Heart left ventricle (tissue), 13 donors: ENCODE results near the gene IL1RAPL1.

Source experiments
- POLR2A ChIP-seq, 2 donors: fragments of 450-650 bp; IDR thresholded peaks; one replicate each; pipeline ENCODE4 v1.6.1; 2017; ENCODE audit warnings: antibody characterized with exemption in 2 of 2, mild to moderate bottlenecking in 2 of 2, moderate library complexity in 2 of 2
- TF ChIP-seq, protein P1 (sequence below), 12 donors: fragments of 200-600 bp; sonication (generic) in 4 of 12; IDR thresholded peaks; one replicate each; pipeline versions ENCODE4 v1.5.0 to v1.8.0; 2018 to 2022; ENCODE audit warnings: antibody characterized with exemption in 12 of 12, mild to moderate bottlenecking in 5 of 12
- donor health status: ischemic (EF 13 %, LVEDD 7.1; RV severe dilation, severe dysfunction).
- donor health status: DM: no; HTN: yes; CAD: no.
- donor health status: DM: no; HTN: no; CAD: no.
- donor health status: ischemic (EF 25% LVEDD 6.9; RV normal size, moderate dysfunction).
- donor health status: ischemic (EF 25% LVEDD 5.7; RV mildly dilated, moderate dysfunction).
- donor health status: ischemic (EF 35%, LVEDD 5.7; RV mildly dilated, moderate dysfunction).
- donor health status: nonischemic (EF 11% LVEDD 7.7; RV severe dilation, severe dysfunction).
- donor health status: DM: yes; HTN: yes; CAD: no.
- donor health status: PGD.
- donor health status: ischemic (EF 29% LVEDD 5.4; RV normal size, mild dysfunction).
- donor health status: nonischemic (EF 23%, LVEDD 6.1; RV moderate dilation, normal function).

DNA sequence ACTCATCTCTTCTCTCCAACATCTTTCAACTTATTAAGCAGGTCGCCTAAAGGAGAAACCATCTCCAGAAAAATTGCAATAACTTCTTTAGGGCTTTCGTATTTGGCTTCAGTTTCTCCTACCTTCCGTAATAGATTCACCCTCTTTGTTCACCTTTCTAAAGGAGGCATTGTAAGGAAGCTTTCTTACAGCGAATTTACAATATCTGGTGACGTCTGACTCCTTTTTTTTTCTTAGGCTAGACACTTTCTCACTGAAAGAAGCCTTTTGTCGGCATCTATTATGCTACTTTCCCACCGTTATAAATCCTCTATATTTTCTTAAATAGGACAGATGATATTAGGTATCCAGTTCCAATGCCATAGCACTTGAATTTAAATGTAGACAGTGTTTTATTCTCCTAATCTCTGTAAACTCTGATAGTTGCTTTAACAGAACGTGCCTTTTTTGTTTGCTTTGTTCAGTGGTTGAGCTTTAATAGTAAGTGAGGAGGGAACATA is 302.4 kb downstream of the IL1RAPL1 start:
- TF ChIP-seq, protein P1, sequence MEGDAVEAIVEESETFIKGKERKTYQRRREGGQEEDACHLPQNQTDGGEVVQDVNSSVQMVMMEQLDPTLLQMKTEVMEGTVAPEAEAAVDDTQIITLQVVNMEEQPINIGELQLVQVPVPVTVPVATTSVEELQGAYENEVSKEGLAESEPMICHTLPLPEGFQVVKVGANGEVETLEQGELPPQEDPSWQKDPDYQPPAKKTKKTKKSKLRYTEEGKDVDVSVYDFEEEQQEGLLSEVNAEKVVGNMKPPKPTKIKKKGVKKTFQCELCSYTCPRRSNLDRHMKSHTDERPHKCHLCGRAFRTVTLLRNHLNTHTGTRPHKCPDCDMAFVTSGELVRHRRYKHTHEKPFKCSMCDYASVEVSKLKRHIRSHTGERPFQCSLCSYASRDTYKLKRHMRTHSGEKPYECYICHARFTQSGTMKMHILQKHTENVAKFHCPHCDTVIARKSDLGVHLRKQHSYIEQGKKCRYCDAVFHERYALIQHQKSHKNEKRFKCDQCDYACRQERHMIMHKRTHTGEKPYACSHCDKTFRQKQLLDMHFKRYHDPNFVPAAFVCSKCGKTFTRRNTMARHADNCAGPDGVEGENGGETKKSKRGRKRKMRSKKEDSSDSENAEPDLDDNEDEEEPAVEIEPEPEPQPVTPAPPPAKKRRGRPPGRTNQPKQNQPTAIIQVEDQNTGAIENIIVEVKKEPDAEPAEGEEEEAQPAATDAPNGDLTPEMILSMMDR (IDR thresholded peaks at IDR 0.05), result no peak
- no peak for TF ChIP-seq POLR2A (IDR thresholded peaks at IDR 0.05)
